Brain microvascular endothelial cell (primary cell): ENCODE results near the gene FNDC5.

Experiments used
- DNase-seq: peaks from one replicate; pipeline ENCODE4 v3.0.0-alpha.2; 2020
- H3K27ac ChIP-seq: fragments of 250-450 bp; sonication (Bioruptor Pico); 2 replicates; pipeline ENCODE4 v1.5.1; 2020; ENCODE audit warnings: mild to moderate bottlenecking, moderate library complexity
- H3K27me3 ChIP-seq: fragments of 250-450 bp; sonication (Bioruptor Pico); replicated peaks from 2 replicates; pipeline ENCODE4 v1.5.1; 2020; ENCODE audit warnings: mild to moderate bottlenecking
- H3K36me3 ChIP-seq: fragments of 250-450 bp; sonication (Bioruptor Pico); replicated peaks from 2 replicates; pipeline ENCODE4 v1.5.1; 2020; ENCODE audit warnings: mild to moderate bottlenecking
- H3K4me3 ChIP-seq: 2 replicates; pipeline ENCODE4 v1.5.1; 2011; ENCODE audit warnings: low read depth, mild to moderate bottlenecking, control low read depth, low read length, moderate library complexity
- in situ Hi-C: cut with HindIII; loops from 2 replicates; pipeline ENCODE4 v1.10.0; 2017; ENCODE audit warnings: low sequenced_read_pairs, low pct_ligation_motif_present
- TF ChIP-seq, protein P1 (sequence below): IDR thresholded peaks from 2 replicates; pipeline ENCODE4 v1.5.1; 2011; ENCODE audit warnings: low read depth, mild to moderate bottlenecking, moderate library complexity, low read length, control low read depth, inconsistent platforms; ENCODE audit errors: missing control alignments

The FNDC5 gene

DNA sequence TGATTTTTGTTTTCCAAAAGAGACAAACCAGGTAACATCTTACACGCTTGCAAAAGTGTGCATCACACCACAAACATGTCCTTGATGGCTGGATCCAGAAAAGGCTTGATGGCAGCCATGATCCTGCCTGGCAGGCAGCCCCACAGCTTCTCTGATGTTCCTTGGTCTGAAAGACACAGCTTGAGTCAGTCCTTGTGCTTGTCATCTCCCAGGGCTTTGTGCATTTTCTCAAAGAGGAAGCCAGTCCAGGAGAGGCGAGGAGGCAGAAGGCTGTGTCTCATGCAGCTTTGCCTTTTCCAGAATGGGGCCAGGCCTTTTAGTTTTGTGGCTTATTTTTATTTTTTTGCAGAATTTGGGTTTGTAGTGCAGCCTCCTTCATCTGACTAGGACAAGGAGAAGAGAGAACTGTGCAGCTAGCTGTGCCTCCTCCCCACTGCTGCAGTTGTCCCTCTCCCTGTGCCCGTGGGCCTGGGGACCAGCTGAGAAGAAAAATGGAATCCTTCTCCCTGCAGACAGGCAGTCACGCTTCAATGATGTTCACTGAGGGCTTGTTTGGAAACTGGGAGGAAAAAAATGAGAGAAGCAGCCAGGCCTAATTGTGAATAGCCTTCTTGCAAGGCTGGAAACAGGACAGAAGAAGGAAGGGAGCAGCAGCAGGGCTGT is 7.4 kb downstream of the FNDC5 start:
- H3K27ac ChIP-seq = no peak overlapping the region
- TF ChIP-seq, protein P1, sequence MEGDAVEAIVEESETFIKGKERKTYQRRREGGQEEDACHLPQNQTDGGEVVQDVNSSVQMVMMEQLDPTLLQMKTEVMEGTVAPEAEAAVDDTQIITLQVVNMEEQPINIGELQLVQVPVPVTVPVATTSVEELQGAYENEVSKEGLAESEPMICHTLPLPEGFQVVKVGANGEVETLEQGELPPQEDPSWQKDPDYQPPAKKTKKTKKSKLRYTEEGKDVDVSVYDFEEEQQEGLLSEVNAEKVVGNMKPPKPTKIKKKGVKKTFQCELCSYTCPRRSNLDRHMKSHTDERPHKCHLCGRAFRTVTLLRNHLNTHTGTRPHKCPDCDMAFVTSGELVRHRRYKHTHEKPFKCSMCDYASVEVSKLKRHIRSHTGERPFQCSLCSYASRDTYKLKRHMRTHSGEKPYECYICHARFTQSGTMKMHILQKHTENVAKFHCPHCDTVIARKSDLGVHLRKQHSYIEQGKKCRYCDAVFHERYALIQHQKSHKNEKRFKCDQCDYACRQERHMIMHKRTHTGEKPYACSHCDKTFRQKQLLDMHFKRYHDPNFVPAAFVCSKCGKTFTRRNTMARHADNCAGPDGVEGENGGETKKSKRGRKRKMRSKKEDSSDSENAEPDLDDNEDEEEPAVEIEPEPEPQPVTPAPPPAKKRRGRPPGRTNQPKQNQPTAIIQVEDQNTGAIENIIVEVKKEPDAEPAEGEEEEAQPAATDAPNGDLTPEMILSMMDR = no peak
- DNase-seq = no peak
- no peak overlapping the region for H3K4me3 ChIP-seq
- H3K27me3 ChIP-seq = no peaks in the 10 kb centered on the region
- no peaks in the 10 kb centered on the region for H3K36me3 ChIP-seq
- in situ Hi-C loops = no loop called here

DNA sequence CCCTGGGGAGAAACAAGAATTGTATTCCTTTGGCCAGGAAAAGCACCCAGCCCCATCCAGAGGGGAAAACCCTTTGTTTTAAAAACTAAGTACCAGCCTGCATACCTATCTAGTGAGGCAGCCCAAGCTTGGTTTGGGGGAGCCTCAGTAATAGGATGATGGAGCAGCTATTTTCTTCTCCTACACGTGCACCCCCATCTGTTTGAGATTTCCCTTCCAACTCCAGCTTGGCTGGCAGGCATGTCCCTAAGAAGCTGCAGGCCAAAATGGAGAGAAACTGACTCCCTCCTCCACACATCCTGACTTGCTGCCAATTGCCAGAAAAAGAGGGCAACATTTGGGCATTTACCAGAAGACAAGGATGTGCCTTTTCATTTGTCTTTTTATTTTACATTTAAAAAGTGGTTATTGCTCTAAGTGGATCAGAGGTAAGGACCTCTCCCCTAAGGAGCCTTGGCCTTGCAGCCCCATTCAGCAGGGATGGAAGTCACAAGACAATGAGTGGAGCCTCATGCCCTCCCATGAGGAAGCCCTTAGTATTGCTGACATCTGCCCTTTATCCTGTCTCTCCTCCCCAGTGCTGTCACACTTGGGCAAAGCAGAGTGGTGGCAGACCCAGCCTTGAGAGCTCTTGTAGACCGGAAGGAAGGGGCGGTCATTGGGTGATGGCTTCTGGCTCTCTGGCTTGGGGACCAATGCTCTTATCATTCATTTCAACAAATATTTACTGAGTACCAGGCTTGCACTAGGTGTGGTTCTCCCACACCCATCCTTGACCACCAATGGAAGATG is 8.6 kb downstream of the FNDC5 start:
- DNase-seq = no peak
- Histone ChIP-seq H3K36me3 (peaks cover under 1% of the 10 kb centered on the region), H3K27ac (no peak overlapping the region), H3K27me3 (no peaks in the 10 kb centered on the region), H3K4me3 (no peak overlapping the region)
- in situ Hi-C loops = no loop called here
- TF ChIP-seq, protein P1 = no peak

DNA sequence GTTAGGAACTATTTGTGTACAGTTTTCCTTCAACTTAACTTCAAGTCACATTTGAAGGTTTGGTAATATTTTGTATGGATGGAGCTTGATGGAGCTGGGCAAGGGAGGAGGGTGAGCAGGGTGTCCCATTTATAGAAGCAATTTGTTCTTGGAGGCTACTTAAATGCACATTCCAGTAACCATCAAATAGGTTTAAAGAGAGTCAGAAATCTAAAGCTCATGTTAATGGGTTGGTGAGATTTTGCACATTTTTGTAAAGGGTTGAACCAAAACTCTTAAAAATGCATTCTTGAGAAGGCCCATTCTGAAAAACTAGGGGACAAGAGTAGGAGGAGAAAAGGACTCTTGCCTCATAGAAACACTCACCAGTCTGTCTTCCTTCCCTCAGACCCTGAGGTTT is 10.1 kb downstream of the FNDC5 start:
- H3K36me3 ChIP-seq = peaks cover 7% of the 10 kb centered on the region
- H3K4me3 ChIP-seq = no peak overlapping the region
- no peak overlapping the region for H3K27ac ChIP-seq
- H3K27me3 ChIP-seq = no peaks in the 10 kb centered on the region
- TF ChIP-seq, protein P1 = no peak
- no peak for DNase-seq
- in situ Hi-C loops = no loop called here

DNA sequence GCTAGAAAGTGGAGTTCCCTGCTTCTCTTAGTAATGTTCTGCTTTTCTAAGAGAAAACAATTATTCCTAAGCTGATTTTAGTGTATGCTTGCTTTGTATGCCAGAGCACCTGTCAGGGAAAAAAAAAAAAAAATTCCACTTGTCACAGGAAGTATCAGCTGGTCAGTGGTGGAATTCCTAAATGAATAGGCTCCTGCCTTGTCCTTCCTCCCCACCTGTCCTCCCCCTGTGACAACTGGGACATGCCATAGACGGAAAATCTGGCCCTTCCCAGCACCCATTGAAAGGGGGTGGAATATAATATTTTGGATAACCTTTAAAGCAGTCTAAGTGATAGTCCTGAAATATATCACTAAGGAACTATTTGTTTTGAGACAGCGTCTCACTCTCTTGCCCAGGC is 10.8 kb downstream of the FNDC5 start:
- TF ChIP-seq, protein P1 = no peak
- no peak overlapping the region for H3K27ac ChIP-seq
- H3K36me3 ChIP-seq = peaks cover 7% of the 10 kb centered on the region
- no peaks in the 10 kb centered on the region for H3K27me3 ChIP-seq
- no peak for DNase-seq
- in situ Hi-C loops = no loop called here
- H3K4me3 ChIP-seq = no peak overlapping the region

DNA sequence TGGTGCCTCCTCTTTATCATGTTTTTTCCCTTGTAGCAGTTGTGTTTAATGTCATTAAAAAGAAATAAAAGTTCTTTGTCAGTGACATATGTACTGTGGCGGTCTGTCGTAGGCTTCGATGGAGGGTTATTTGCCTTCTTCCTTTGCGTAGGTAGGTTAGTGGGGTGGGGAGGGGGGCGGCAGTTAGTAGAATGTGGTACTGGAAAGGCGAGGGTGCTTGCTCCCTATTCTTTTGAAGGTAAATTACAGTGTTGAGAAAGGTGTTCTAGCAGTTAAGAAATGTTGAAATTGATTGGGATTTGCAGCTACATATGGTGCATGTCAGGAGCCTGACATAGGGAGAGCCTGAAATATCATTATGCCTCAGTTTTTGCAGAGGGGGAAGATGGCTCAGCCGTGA is 11.9 kb downstream of the FNDC5 start:
- H3K4me3 ChIP-seq = no peak overlapping the region
- no peak for DNase-seq
- in situ Hi-C loops = no loop called here
- TF ChIP-seq, protein P1 = no peak
- no peak overlapping the region for H3K27ac ChIP-seq
- no peaks in the 10 kb centered on the region for H3K27me3 ChIP-seq
- H3K36me3 ChIP-seq = peaks cover 16% of the 10 kb centered on the region
